Duodenal mucosa (tissue), 2 donors: ENCODE results near the gene FAM43A.
A peak's percentile ranks its signal among the peaks of the same experiment; 100 is the strongest.

ENCODE experiments used
- H3K27ac ChIP-seq: one replicate; pipeline ENCODE4 v1.7.0; 2013; ENCODE audit warnings: low read depth, low read length
- H3K27me3 ChIP-seq, 2 donors: one replicate each; pipeline ENCODE4 v1.7.0; 2013; ENCODE audit warnings: low read length in 2 of 2, control low read depth in 1 of 2; ENCODE audit not compliant: insufficient read depth in 2 of 2, control insufficient read depth in 1 of 2
- H3K36me3 ChIP-seq, 2 donors: one replicate each; pipeline ENCODE4 v1.7.0; 2013; ENCODE audit warnings: low read length in 2 of 2, control low read depth in 1 of 2; ENCODE audit not compliant: insufficient read depth in 2 of 2, control insufficient read depth in 1 of 2
- H3K4me1 ChIP-seq, 2 donors: one replicate each; pipeline ENCODE4 v1.7.0; 2013; ENCODE audit warnings: low read length in 2 of 2, control low read depth in 1 of 2; ENCODE audit not compliant: insufficient read depth in 2 of 2, control insufficient read depth in 1 of 2
- H3K4me3 ChIP-seq, 2 donors: one replicate each; pipeline ENCODE4 v1.7.0; 2013; ENCODE audit warnings: low read length in 2 of 2, low read depth in 1 of 2
- H3K9ac ChIP-seq, 2 donors: one replicate each; pipeline ENCODE4 v1.7.0; 2013; ENCODE audit warnings: low read length in 2 of 2, low read depth in 1 of 2
- H3K9me3 ChIP-seq, 2 donors: one replicate each; pipeline ENCODE4 v1.7.0; 2013; ENCODE audit warnings: low read length in 2 of 2, control low read depth in 1 of 2; ENCODE audit not compliant: control insufficient read depth in 1 of 2

Gene FAM43A

GRCh38 chr3:194675081-194675640 is 10.5 kb upstream of the FAM43A start:
- peaks cover 9 to 12% of the 10 kb centered on the region in 2 donors for H3K4me1 ChIP-seq
- no peaks in the 10 kb centered on the region for H3K36me3 ChIP-seq
- H3K9me3 ChIP-seq: no peaks in the 10 kb centered on the region
- no peaks in the 10 kb centered on the region for H3K27me3 ChIP-seq
- H3K9ac ChIP-seq: no peak overlapping the region
- H3K4me3 ChIP-seq: no peak overlapping the region
- no peak overlapping the region for H3K27ac ChIP-seq

GRCh38 chr3:194675680-194676079 is 10.0 kb upstream of the FAM43A start:
- no peaks in the 10 kb centered on the region for H3K36me3 ChIP-seq
- H3K4me3 ChIP-seq: no peak overlapping the region
- no peak overlapping the region for H3K27ac ChIP-seq
- no peaks in the 10 kb centered on the region for H3K27me3 ChIP-seq
- H3K9ac ChIP-seq: no peak overlapping the region
- H3K9me3 ChIP-seq: no peaks in the 10 kb centered on the region
- H3K4me1 ChIP-seq: peaks cover 7 to 11% of the 10 kb centered on the region in 2 donors

GRCh38 chr3:194676471-194676870 is 9.2 kb upstream of the FAM43A start:
- H3K9ac ChIP-seq: no peak overlapping the region
- H3K4me3 ChIP-seq: no peak overlapping the region
- H3K36me3 ChIP-seq: no peaks in the 10 kb centered on the region
- H3K4me1 ChIP-seq: peaks cover 0 to 4% of the 10 kb centered on the region in 2 donors
- H3K9me3 ChIP-seq: no peaks in the 10 kb centered on the region
- H3K27ac ChIP-seq: no peak overlapping the region
- H3K27me3 ChIP-seq: no peaks in the 10 kb centered on the region

GRCh38 chr3:194680888-194681615 is 4.6 kb upstream of the FAM43A start:
- Histone ChIP-seq H3K9ac (no peak overlapping the region), H3K4me1 (peaks cover 15 to 19% of the 10 kb centered on the region in 2 donors), H3K27ac (no peak overlapping the region), H3K9me3 (no peaks in the 10 kb centered on the region), H3K4me3 (no peak overlapping the region), H3K36me3 (no peaks in the 10 kb centered on the region), H3K27me3 (peaks cover under 1 to 13% of the 10 kb centered on the region in 2 donors)

- no peaks in the 10 kb centered on the region for H3K36me3 ChIP-seq
- H3K9ac ChIP-seq: no peak overlapping the region
- H3K4me3 ChIP-seq: no peak overlapping the region
- no peaks in the 10 kb centered on the region for H3K9me3 ChIP-seq
- no peak overlapping the region for H3K27ac ChIP-seq
- peaks cover 20 to 29% of the 10 kb centered on the region in 2 donors for H3K4me1 ChIP-seq
- peaks cover 10 to 13% of the 10 kb centered on the region in 2 donors for H3K27me3 ChIP-seq
Observed at GRCh38 chr3:194682189-194682693, 3.4 kb upstream of the FAM43A start.

GRCh38 chr3:194682694-194683310 is 2.9 kb upstream of the FAM43A start:
- H3K9ac ChIP-seq: peak overlapping the region in 1 of 2 donors; percentile 47
- peaks cover 20 to 35% of the 10 kb centered on the region in 2 donors for H3K4me1 ChIP-seq
- H3K36me3 ChIP-seq: no peaks in the 10 kb centered on the region
- H3K4me3 ChIP-seq: peak overlapping the region in 1 of 2 donors; percentile 19
- peaks cover 13 to 14% of the 10 kb centered on the region in 2 donors for H3K27me3 ChIP-seq
- H3K27ac ChIP-seq: no peak overlapping the region
- no peaks in the 10 kb centered on the region for H3K9me3 ChIP-seq

- Histone ChIP-seq H3K27ac (no peak overlapping the region), H3K9me3 (no peaks in the 10 kb centered on the region), H3K4me3 (no peak overlapping the region), H3K36me3 (no peaks in the 10 kb centered on the region), H3K4me1 (peaks cover 22 to 37% of the 10 kb centered on the region in 2 donors), H3K9ac (no peak overlapping the region), H3K27me3 (peaks cover 13 to 14% of the 10 kb centered on the region in 2 donors)
Observed at GRCh38 chr3:194683380-194683779, 2.3 kb upstream of the FAM43A start.

- Histone ChIP-seq H3K27me3 (peaks cover 13 to 14% of the 10 kb centered on the region in 2 donors), H3K27ac (no peak overlapping the region), H3K9ac (peak overlapping the region in 1 of 2 donors; percentile 54), H3K4me1 (peaks cover 31 to 39% of the 10 kb centered on the region in 2 donors), H3K9me3 (no peaks in the 10 kb centered on the region), H3K36me3 (no peaks in the 10 kb centered on the region), H3K4me3 (peak overlapping the region; percentile 72 to 78)
Observed at GRCh38 chr3:194685065-194685717, 492 bp upstream of the FAM43A start.

GRCh38 chr3:194686414-194686815 is 732 bp downstream of the FAM43A start:
- H3K4me1 ChIP-seq: peaks cover 31 to 39% of the 10 kb centered on the region in 2 donors
- peak overlapping the region; percentile 72 to 78 for H3K4me3 ChIP-seq
- peak overlapping the region; percentile 18 to 54 for H3K9ac ChIP-seq
- H3K27ac ChIP-seq: no peak overlapping the region
- no peaks in the 10 kb centered on the region for H3K9me3 ChIP-seq
- H3K27me3 ChIP-seq: peaks cover 13 to 14% of the 10 kb centered on the region in 2 donors
- H3K36me3 ChIP-seq: no peaks in the 10 kb centered on the region
